ENCODE results near the gene ZNF296. TPM values are rescaled to one million over a fixed set of nuclear protein-coding genes. Genes with fewer than 3 reads are reported as not detected.

Gene ZNF296
- total RNA-seq = under 1 TPM in 1 of 2 donors, not detected in 1; 0.26 TPM

- intact Hi-C loops (cut with DNase I) = no loop called here
- peak; percentile 76 for ATAC-seq
- H3K27ac ChIP-seq = peak within 1 kb of the TSS; percentile 14 to 65 (median 34)
These were observed at the start of gene ZNF296 for GRCh38 chr19:45076029-45076850. ZNF296 (minus strand) TSS chr19:45076478; CDS start chr19:45076373, 105 bp downstream.

GRCh38 chr19:45125360-45125759 lies 49.1 kb upstream of the ZNF296 start:
- no peaks in the 10 kb centered on the region for H3K36me3 ChIP-seq (replicated peaks in 1 of 2; ENCODE audit: insufficient read depth in 1 of 2, low read depth in 2 of 2)
- 92% methylated on average over 9 of the region's 9 CpGs for WGBS, 2 donors

More at GRCh38 chr19:45076029-45076850, at the start of gene ZNF296:
- peak in 2 of 3 donors; percentile 18 to 19 for TF ChIP-seq POLR2A (IDR thresholded peaks at IDR 0.05)
- TF ChIP-seq, protein P1, sequence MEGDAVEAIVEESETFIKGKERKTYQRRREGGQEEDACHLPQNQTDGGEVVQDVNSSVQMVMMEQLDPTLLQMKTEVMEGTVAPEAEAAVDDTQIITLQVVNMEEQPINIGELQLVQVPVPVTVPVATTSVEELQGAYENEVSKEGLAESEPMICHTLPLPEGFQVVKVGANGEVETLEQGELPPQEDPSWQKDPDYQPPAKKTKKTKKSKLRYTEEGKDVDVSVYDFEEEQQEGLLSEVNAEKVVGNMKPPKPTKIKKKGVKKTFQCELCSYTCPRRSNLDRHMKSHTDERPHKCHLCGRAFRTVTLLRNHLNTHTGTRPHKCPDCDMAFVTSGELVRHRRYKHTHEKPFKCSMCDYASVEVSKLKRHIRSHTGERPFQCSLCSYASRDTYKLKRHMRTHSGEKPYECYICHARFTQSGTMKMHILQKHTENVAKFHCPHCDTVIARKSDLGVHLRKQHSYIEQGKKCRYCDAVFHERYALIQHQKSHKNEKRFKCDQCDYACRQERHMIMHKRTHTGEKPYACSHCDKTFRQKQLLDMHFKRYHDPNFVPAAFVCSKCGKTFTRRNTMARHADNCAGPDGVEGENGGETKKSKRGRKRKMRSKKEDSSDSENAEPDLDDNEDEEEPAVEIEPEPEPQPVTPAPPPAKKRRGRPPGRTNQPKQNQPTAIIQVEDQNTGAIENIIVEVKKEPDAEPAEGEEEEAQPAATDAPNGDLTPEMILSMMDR (IDR thresholded peaks at IDR 0.05) = no peak
- no peaks in the 10 kb centered on the region for H3K9me3 ChIP-seq
- H3K4me3 ChIP-seq = peak within 1 kb of the TSS in 1 of 2 donors; percentile 14
- peak; percentile 77 to 88 (median 81) for DNase-seq
- WGBS, 2 donors = 6 to 13% methylated on average over 15 to 63 of the region's 81 CpGs
- H3K36me3 ChIP-seq (replicated peaks in 1 of 2; ENCODE audit: insufficient read depth in 1 of 2, low read depth in 2 of 2) = no peaks in the 10 kb centered on the region
- no peaks in the 10 kb centered on the region for H3K27me3 ChIP-seq
- H3K4me1 ChIP-seq = peaks cover 41% of the 10 kb centered on the region

DNA sequence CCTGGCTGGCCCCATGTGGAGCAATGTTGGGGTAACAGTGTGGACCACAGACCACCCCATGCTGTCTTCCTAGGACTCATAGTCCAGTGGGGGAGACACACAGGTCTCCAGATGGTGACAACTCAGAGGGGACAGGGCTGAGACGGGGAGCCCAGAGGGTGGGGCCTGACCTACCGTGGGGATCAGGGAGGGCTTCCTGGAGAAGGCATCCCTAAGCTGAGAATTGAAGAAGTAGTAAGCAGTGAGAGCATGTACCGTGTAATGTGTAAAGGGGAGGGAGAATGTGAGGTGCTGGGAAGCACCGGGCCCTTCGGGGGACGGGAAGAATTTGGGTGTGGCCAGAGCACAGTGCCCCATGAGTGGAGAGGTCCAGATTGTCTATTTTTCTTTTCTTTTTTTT lies 47.7 kb upstream of the ZNF296 start:
- WGBS, 2 donors = 86 to 90% methylated on average over 6 of the region's 6 CpGs
- intact Hi-C loops (cut with DNase I) = no loop called here
- TF ChIP-seq, protein P1 (IDR thresholded peaks at IDR 0.05) = no peak
- no peak for TF ChIP-seq POLR2A (IDR thresholded peaks at IDR 0.05)
- Histone ChIP-seq H3K4me3 (no peak overlapping the region), H3K27me3 (no peaks in the 10 kb centered on the region), H3K4me1 (peaks cover 10% of the 10 kb centered on the region), H3K27ac (no peak overlapping the region), H3K9me3 (no peaks in the 10 kb centered on the region), H3K36me3 (replicated peaks in 1 of 2; ENCODE audit: insufficient read depth in 1 of 2, low read depth in 2 of 2) (no peaks in the 10 kb centered on the region)
- no peak for ATAC-seq
- no peak for DNase-seq

More at GRCh38 chr19:45125360-45125759, 49.1 kb upstream of the ZNF296 start:
- Histone ChIP-seq H3K4me1 (peaks cover 10% of the 10 kb centered on the region), H3K9me3 (no peaks in the 10 kb centered on the region), H3K27ac (no peak overlapping the region), H3K27me3 (no peaks in the 10 kb centered on the region), H3K4me3 (no peak overlapping the region)
- ATAC-seq = no peak
- TF ChIP-seq POLR2A (IDR thresholded peaks at IDR 0.05) = no peak
- TF ChIP-seq, protein P1 (IDR thresholded peaks at IDR 0.05) = no peak
- DNase-seq = no peak
- intact Hi-C loops (cut with DNase I) = no loop called here

GRCh38 chr19:45123440-45123850 lies 47.2 kb upstream of the ZNF296 start:
- H3K4me3 ChIP-seq = no peak overlapping the region
- no peaks in the 10 kb centered on the region for H3K36me3 ChIP-seq (replicated peaks in 1 of 2; ENCODE audit: insufficient read depth in 1 of 2, low read depth in 2 of 2)
- H3K4me1 ChIP-seq = peaks cover 14% of the 10 kb centered on the region
- no peaks in the 10 kb centered on the region for H3K9me3 ChIP-seq
- ATAC-seq (no peak), DNase-seq (no peak)
- intact Hi-C loops (cut with DNase I) = no loop called here
- no peak overlapping the region for H3K27ac ChIP-seq
- 30 to 65% methylated on average over 3 to 9 of the region's 9 CpGs for WGBS, 2 donors
- H3K27me3 ChIP-seq = no peaks in the 10 kb centered on the region
- TF ChIP-seq, protein P1 (IDR thresholded peaks at IDR 0.05) = no peak
- TF ChIP-seq POLR2A (IDR thresholded peaks at IDR 0.05) = no peak

Measured in body of pancreas (tissue), 4 donors.